ENCODE data around the gene CNIH3. TPM values are rescaled to one million over a fixed set of nuclear protein-coding genes. Genes with fewer than 3 reads are reported as not detected.

The CNIH3 gene
- total and polyA plus RNA-seq, 2 of the 4 experiments (the other 2 are of a cell fraction), result 2.0 to 2.9 TPM

GRCh38 chr1:224721000-224721399, 104.9 kb downstream of the CNIH3 start:
- ATAC-seq (ENCODE audit: low read depth) (no peak), DNase-seq (no peak)
- H3K9me1 ChIP-seq (ENCODE audit: insufficient read depth, low read length), result peaks cover 6% of the 10 kb centered on the region
- no peak overlapping the region for H2BK5ac ChIP-seq (ENCODE audit: low read depth, low read length, poor library complexity, severe bottlenecking)
- no peak overlapping the region for H3K4me2 ChIP-seq (ENCODE audit: low read depth, low read length)
- ChIA-PET CTCF (interaction anchor here (1.0 kb wide), 1 partner anchor 69 kb away, joined by 4 read pairs; no protein-coding TSS in a partner anchor), POLR2A (ENCODE audit: unreplicated experiment) (no interaction called here)
- TF ChIP-seq CHD1 (IDR thresholded peaks at IDR 0.05; ENCODE audit: low read depth, low read length) (no peak), RAD21 (IDR thresholded peaks at IDR 0.05; ENCODE audit: low read length) (no peak), CTCF (conservative IDR thresholded peaks at IDR 0.05; ENCODE audit: low read depth, low read length) (no peak), POLR2A (IDR thresholded peaks at IDR 0.05; ENCODE audit: low read depth, low read length) (no peak), FOS (IDR thresholded peaks at IDR 0.05; ENCODE audit: low read depth, low read length) (no peak), MAZ (IDR thresholded peaks at IDR 0.05; ENCODE audit: borderline replicate concordance, low read depth, low read length) (no peak), NFE2L2 (IDR thresholded peaks at IDR 0.05; ENCODE audit: low read depth, low read length) (no peak), RFX5 (IDR thresholded peaks at IDR 0.05; ENCODE audit: low read depth, low read length) (no peak)
- peaks cover 0 to 5% of the 10 kb centered on the region in 2 experiments; a peak in 1 of 4 replicates for H3K79me1 ChIP-seq (ENCODE audit: low read depth in 1 of 2, low read length in 2 of 2)
- no peak overlapping the region for H2AK5ac ChIP-seq (ENCODE audit: low read depth, low read length)
- dilution Hi-C loops (cut with HindIII; ENCODE audit: low sequenced_read_pairs, unreplicated experiment) (no loop called here), intact Hi-C loops (cut with micrococcal nuclease) (no loop called here), in situ Hi-C loops (cut with MboI; ENCODE audit: low sequenced_read_pairs) (no loop called here)
- H2AFZ ChIP-seq (replicated peaks; ENCODE audit: low read length, poor library complexity), result no peak overlapping the region
- H3K23ac ChIP-seq (ENCODE audit: low read depth, low read length), result no peak overlapping the region
- H3K9me3 ChIP-seq (ENCODE audit: control insufficient read depth, insufficient read depth, low read length), result no peaks in the 10 kb centered on the region
- H3K4me1 ChIP-seq (ENCODE audit: control insufficient read depth, insufficient read depth, low read length), result no peaks in the 10 kb centered on the region
- WGBS, 2 experiments (ENCODE audit: extremely low coverage in 2 of 2, insufficient read length in 1 of 2), result 100% methylated on average over 2 of the region's 7 CpGs; no CpG with 5 or more reads in 1 of the 2 experiments
- no peak overlapping the region for H4K8ac ChIP-seq (ENCODE audit: low read depth in 2 of 2, low read length in 2 of 2)
- H2BK20ac ChIP-seq (ENCODE audit: low read depth, low read length), result no peak overlapping the region
- H4K20me1 ChIP-seq (ENCODE audit: insufficient read depth, low read length), result no peaks in the 10 kb centered on the region
- no peak overlapping the region for H3K56ac ChIP-seq (ENCODE audit: extremely low read depth, insufficient read depth, low read length)
- H4K5ac ChIP-seq (ENCODE audit: low read depth, low read length), result no peak overlapping the region
- H3K4ac ChIP-seq (ENCODE audit: low read depth, low read length), result no peak overlapping the region
- H2BK15ac ChIP-seq (ENCODE audit: low read depth, low read length), result no peak overlapping the region
- no peak overlapping the region for H3K14ac ChIP-seq (replicated peaks; ENCODE audit: low read depth, low read length)
- H2BK120ac ChIP-seq (ENCODE audit: low read depth, low read length), result no peak overlapping the region
- H3K27me3 ChIP-seq (ENCODE audit: control insufficient read depth, insufficient read depth, low read length), result peaks cover 3% of the 10 kb centered on the region; the same call in 1 of the 2 replicates
- no TSS peak for BruUV-seq (replicated peaks)
- H4K91ac ChIP-seq (ENCODE audit: insufficient read depth, low read depth, low read length), result no peak overlapping the region
- H3K18ac ChIP-seq (ENCODE audit: low read depth, low read length), result no peak overlapping the region
- no peak overlapping the region for H3K4me3 ChIP-seq (ENCODE audit: insufficient read depth, low read depth, low read length)
- no peak overlapping the region for H3K27ac ChIP-seq (ENCODE audit: insufficient read depth, low read length)
- no peaks in the 10 kb centered on the region for H3K36me3 ChIP-seq (ENCODE audit: control insufficient read depth, insufficient read depth, low read length)
- no peak overlapping the region for H3K9ac ChIP-seq (ENCODE audit: low read depth, low read length)
- H2AK9ac ChIP-seq (replicated peaks; ENCODE audit: low read depth, low read length, poor library complexity), result no peak overlapping the region

All from IMR-90 (cell line).